ENCODE data around the gene MAGEB17.

- no peak for TF ChIP-seq EZH2 (IDR thresholded peaks at IDR 0.05; ENCODE audit: low read length)
- TF ChIP-seq, protein P1, sequence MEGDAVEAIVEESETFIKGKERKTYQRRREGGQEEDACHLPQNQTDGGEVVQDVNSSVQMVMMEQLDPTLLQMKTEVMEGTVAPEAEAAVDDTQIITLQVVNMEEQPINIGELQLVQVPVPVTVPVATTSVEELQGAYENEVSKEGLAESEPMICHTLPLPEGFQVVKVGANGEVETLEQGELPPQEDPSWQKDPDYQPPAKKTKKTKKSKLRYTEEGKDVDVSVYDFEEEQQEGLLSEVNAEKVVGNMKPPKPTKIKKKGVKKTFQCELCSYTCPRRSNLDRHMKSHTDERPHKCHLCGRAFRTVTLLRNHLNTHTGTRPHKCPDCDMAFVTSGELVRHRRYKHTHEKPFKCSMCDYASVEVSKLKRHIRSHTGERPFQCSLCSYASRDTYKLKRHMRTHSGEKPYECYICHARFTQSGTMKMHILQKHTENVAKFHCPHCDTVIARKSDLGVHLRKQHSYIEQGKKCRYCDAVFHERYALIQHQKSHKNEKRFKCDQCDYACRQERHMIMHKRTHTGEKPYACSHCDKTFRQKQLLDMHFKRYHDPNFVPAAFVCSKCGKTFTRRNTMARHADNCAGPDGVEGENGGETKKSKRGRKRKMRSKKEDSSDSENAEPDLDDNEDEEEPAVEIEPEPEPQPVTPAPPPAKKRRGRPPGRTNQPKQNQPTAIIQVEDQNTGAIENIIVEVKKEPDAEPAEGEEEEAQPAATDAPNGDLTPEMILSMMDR (optimal IDR thresholded peaks at IDR 0.05 in 1 of 3, IDR thresholded peaks at IDR 0.05 in 1 of 3, conservative IDR thresholded peaks at IDR 0.05 in 1 of 3; ENCODE audit: extremely low read depth in 1 of 3, insufficient read depth in 2 of 3, low read length in 3 of 3), result no peak
These were observed 4.7 kb downstream of the MAGEB17 start for GRCh38 chrX:16171944-16172343.
